DMS153 treated with DMSO at 0.1 percent for 48 hours (cell line): ENCODE results near the gene PRSS21.
A peak's percentile ranks its signal among the peaks of the same experiment; 100 is the strongest.

Source experiments
- DNase-seq: peaks from one replicate; lab custom pipeline; 2025; ENCODE audit not compliant: unreplicated experiment; lab: John Stamatoyannopoulos, UW

Gene PRSS21

GRCh38 chr16:2842340-2843000 is 25.4 kb downstream of the PRSS21 start:
- no peak for DNase-seq

DNA sequence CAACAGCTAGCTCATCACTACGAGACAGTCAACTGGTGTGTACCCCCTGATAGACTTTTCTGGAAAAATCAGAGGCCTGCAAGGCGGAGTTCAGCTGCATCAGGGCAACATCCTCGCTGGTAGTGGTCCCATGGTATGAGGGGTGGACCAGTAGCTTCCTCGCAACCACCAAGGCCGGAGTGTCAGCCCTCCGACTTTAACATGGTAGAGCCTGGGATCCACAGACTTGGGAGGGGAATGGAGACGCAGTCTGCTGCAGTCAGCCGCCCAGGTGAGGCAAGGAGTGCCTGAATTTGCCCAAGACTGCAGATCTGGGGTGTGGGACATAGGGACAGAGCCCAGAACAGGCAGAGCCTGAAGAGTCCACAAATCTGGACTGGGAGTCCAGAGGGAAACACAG is 26.5 kb downstream of the PRSS21 start:
- no peak for DNase-seq

DNA sequence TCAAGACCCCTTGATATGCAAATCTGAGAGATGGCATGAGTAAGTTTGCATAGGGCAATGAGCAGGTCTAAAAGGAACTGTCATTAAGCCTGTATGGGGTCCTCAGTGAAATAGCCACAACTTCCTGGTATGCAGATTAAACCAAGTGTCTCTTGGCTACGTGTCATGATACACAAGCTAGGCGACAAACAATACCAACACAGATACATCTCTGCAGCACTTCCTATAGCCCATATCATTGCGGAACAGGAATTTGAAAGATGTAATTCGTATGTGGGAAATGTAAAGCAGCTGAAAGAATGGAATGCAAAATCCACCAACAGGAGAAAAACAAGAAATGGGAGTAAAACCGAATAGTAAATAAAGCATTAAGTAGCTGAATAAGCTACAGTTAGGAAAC is 28.1 kb downstream of the PRSS21 start:
- DNase-seq = no peak

GRCh38 chr16:2846511-2847310 is 29.7 kb downstream of the PRSS21 start:
- DNase-seq = no peak

DNA sequence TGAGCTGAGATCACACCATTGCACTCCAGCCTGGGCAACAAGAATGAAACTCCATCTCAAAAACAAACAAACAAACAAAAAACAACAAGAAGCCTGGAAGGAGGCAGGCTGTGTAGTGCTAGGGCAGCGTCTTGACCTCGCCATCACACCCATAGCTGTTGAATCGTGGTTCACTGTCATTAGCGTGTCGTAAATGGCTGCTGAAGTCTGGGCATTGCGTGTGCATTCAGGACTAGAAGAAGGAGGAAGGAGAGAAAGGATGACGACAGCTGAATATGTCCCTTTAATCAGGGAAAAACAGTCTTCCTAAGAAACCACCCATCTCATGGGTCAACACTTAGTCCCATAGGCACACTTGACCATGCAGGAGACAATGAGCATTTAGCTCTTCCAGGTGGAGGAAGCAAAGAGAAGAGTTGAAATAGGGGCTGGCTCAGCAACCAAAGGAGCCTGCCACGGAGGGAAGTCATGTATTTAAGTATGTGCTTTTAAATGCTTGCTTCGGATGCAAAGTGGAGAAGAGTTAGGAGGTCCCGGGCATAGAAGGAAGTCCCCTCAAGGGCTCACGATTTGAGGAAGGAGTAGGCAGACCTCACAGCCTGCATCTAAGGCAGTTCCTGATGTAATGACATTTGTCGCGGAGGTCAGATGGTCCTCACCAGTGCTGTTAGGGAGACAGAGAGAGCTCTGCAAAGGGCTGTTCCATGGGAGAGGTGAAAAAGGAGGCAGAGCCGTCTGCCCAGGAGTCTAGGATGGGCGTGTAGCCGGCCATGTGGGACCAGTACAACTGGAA is 32.1 kb downstream of the PRSS21 start:
- DNase-seq = no peak

- DNase-seq = no peak
Observed at GRCh38 chr16:2852003-2852730, 35.1 kb downstream of the PRSS21 start.

GRCh38 chr16:2852731-2853507 is 35.9 kb downstream of the PRSS21 start:
- DNase-seq = no peak

- DNase-seq = no peak
Observed at GRCh38 chr16:2853531-2854073, 36.6 kb downstream of the PRSS21 start.

DNA sequence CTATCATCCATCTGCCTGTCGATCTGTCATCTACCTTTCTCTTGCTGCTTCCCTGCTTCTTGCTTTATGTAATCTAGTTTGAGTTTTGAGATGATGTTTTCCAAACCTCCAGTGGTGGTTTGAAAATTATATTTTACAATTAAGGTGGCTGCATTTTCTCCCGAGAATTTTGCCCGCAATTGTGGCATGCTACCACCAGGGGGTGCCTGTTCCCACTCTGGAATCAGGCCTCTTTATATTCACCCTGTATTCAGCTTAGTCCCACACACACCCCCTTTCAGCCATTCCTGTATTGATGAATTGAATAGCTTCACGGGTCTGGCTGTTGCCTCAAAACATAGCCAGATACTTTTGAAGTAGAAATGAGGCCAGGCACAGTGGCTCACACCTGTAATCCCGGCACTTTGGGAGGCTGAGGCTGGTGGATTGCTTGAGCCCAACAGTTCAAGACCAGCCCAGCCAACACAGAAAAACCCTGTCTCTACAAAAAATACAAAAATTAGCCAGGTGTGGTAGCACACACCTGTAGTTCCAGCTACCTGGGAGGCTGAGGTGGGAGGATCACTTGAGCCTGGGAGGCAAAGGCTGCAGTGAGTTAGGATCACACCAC is 37.8 kb downstream of the PRSS21 start:
- no peak for DNase-seq

- no peak for DNase-seq
Observed at GRCh38 chr16:2855536-2855935, 38.5 kb downstream of the PRSS21 start.

- DNase-seq = no peak
Observed at GRCh38 chr16:2856061-2856670, 39.1 kb downstream of the PRSS21 start.

- DNase-seq = no peak
Observed at GRCh38 chr16:2856686-2857450, 39.8 kb downstream of the PRSS21 start.

DNA sequence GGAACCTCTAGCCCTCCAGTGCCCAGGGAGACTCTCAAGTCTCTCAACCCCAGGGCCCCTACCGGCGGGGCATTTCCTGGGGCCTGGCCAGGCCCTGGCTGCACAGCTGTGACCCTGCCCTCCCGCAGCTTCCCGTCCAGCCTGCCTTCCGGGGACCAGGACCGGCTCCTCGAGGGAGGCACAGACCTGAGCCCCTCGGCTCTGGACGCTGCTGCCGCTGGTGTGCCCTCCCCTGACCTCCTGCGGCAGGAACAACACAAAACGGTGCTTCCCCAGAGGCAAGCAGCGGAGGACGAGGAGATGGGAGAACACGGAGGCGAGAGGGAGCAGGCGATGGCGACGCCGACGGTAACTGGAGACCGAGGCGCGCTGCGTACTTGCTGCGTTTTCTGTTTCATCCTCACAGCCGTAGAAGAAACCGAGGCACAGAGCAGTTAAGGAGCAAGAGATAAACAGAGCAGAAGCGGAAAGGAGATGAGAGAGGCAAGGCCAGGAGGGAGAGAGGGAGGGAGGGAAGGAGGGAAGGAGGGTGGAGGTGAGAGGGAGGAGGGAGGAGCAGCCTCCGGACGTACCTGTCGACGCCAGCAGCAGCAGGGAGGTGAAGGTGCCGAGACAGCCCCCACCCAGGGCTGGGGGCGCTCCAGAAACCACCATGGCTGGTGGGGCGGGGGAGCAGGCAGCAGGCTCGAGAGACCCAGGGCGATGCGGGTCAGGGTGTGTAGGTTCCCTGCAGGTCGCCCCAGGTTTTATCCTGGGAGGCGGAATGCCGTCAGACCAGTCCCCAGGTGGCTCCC is 40.6 kb downstream of the PRSS21 start, which contains the start of gene PRSS22:
PRSS22 (minus strand) TSS at position 720 of the 794 bp plus-strand sequence; CDS start at position 654, 66 bp downstream.
- peak; percentile 11 for DNase-seq

DNA sequence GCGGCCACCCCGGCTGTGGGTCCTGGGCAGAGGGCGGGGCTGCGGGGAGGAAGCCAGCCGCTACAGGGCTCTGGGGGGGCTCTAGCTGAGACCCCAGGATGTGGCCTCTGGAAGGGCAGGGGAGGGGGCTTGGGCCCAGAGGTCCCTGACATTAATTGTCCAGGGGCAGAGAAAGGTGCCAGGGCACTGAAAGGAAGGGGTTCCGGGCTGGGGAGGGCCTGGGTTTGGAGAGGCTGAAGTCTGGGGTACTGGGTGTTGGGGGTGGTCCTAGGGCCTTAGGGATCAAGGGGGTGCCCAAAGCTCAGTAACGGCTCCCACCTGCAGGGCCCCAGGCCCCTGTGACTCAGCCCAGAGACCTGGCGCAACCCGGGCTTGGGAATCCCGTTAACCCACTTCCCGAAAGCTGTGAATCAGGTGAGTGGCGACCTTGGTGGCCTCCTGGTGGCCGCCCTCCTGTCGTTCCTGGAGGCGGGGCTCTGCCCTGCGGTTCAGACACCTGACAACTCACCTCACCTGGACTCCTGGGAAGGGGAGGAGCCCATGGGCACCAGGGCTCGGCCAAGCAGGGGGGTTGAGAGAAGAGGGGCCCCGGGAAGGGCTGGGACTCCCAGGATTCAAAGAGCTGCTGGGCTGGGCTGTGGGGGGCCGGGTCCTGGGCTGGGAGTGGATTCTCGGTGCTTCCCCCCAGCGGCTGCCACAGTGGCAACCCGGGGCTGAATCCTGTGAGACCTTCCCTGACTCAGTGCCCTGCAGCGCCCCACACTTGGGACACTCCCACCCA is 41.4 kb downstream of the PRSS21 start:
- DNase-seq = peak; percentile 44

- DNase-seq = no peak
Observed at GRCh38 chr16:2859686-2860265, 42.7 kb downstream of the PRSS21 start.

GRCh38 chr16:2860826-2861567 is 44.0 kb downstream of the PRSS21 start:
- no peak for DNase-seq
